ENCODE data around the gene RPH3AL. TPM values are rescaled to one million over a fixed set of nuclear protein-coding genes. Genes with fewer than 3 reads are reported as not detected.

The RPH3AL gene
- total RNA-seq, 4 donors from 2014 or later = 6.3 to 14.4 (median 10.8) TPM

DNA sequence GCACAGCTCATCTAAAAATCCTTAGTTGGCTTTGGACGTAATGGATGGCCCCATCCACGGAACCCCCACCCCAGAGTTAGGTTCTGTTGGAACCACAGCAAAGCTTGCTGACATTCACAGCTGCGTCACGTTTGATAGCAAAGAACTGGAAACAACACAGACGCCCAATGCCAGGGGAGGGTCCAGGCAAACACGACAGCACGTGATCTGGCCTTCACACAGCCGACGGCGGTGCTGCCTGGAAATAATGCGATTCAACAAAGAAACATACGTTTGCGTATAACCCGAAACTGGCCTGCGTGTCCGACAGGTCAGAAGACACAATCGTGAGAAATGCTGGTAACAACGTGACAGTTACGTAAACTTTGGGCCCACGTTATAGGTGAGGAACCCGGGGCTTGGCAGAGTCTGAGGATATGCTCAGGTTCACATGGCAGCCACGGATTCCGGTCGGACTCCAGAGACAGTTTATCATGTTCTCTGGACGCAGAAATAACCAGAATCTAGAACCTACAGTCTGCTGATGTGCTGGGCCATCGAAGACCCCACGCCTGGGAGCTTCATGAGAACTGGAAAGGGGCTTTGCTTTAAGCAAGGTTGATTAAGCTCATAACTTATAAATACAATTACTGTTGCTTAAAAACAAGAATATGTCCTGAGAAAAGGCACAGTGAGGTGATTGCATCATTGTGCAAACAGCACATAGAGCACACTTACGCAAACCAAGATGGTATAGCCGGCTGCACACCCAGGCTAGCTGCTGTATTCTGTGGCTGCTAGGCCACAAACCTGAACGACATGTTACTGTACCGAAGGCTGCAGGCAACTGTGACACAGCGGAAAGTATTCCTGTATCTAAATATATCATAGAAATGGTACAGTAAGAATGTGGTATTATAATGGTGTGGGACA is 70.4 kb downstream of the RPH3AL start:
- in situ Hi-C loops (cut with MboI; ENCODE audit: low sequenced_read_pairs in 4 of 4) = no loop called here
- no peaks in the 10 kb centered on the region for H3K36me3 ChIP-seq
- DNase-seq = no peak
- no peak for TF ChIP-seq POLR2A (IDR thresholded peaks at IDR 0.05)
- TF ChIP-seq, protein P1, sequence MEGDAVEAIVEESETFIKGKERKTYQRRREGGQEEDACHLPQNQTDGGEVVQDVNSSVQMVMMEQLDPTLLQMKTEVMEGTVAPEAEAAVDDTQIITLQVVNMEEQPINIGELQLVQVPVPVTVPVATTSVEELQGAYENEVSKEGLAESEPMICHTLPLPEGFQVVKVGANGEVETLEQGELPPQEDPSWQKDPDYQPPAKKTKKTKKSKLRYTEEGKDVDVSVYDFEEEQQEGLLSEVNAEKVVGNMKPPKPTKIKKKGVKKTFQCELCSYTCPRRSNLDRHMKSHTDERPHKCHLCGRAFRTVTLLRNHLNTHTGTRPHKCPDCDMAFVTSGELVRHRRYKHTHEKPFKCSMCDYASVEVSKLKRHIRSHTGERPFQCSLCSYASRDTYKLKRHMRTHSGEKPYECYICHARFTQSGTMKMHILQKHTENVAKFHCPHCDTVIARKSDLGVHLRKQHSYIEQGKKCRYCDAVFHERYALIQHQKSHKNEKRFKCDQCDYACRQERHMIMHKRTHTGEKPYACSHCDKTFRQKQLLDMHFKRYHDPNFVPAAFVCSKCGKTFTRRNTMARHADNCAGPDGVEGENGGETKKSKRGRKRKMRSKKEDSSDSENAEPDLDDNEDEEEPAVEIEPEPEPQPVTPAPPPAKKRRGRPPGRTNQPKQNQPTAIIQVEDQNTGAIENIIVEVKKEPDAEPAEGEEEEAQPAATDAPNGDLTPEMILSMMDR (IDR thresholded peaks at IDR 0.05 in 4 of 5, conservative IDR thresholded peaks at IDR 0.05 in 1 of 5) = no peak
- intact Hi-C loops (cut with DNase I; ENCODE audit: low total_unique reads) = no loop called here
- H3K27me3 ChIP-seq = no peaks in the 10 kb centered on the region
- no peaks in the 10 kb centered on the region for H3K9me3 ChIP-seq
- no peaks in the 10 kb centered on the region for H3K4me1 ChIP-seq
- H3K27ac ChIP-seq = no peak overlapping the region
- no peak for ATAC-seq
- H3K4me3 ChIP-seq = no peak overlapping the region

DNA sequence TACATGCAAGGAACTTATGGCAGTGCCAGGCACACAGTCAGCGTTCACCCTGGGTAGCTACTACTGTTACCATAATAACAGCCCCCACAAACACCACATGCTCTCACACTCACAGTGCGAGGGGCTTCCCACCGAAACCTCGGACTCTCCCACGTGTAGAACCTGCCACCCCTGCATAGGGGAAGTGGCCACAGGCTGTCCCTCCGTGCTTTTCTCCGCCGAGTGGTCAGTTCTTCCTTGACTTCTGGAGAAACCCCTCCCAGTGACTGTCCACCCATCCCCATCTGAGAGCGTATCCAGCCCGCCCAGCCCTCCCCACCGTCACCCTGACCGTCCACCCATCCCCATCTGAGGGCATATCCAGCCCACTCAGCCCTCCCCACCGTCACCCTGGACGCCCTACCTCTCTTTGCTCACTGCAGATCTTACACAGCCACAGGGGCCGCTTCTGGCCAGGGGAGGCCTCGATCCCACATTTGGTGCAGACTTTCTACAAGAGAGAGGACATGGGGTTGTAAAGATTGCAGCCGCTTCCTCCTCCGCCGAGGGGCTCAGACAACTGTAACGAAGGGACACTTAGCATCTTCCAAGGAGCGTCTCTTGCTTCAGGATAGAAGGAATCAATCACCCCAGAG is 71.1 kb downstream of the RPH3AL start:
- Histone ChIP-seq H3K4me3 (no peak overlapping the region), H3K9me3 (no peaks in the 10 kb centered on the region), H3K27ac (peak overlapping the region; percentile 1 to 75 (median 58)), H3K4me1 (no peaks in the 10 kb centered on the region), H3K27me3 (no peaks in the 10 kb centered on the region), H3K36me3 (no peaks in the 10 kb centered on the region)
- ATAC-seq (no peak), DNase-seq (no peak)
- intact Hi-C loops (cut with DNase I; ENCODE audit: low total_unique reads) (no loop called here), in situ Hi-C loops (cut with MboI; ENCODE audit: low sequenced_read_pairs in 4 of 4) (no loop called here)
- TF ChIP-seq, protein P1 (IDR thresholded peaks at IDR 0.05 in 4 of 5, conservative IDR thresholded peaks at IDR 0.05 in 1 of 5) = no peak
- TF ChIP-seq POLR2A (IDR thresholded peaks at IDR 0.05) = no peak

DNA sequence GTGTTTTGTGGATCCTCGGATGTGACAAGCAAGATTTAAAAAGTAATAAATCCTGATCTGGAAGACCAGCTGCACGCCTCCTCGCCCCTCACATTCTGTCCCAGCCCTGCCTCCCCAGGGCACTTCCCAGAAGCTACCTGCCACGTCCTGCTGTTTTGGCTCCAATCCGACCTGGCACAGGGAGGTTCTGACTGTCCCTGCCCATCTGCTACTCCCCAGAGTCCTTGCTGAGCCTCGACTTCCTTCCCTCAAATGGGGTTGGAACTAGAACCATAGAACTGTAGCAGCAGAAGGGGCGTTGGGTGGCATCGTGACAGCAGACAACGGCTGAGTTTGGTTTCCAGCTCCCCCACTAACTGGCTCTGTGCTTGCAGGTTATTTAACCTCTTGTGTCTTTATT is 71.7 kb downstream of the RPH3AL start:
- H3K27ac ChIP-seq = peak overlapping the region; percentile 1 to 75 (median 58)
- no peak for TF ChIP-seq POLR2A (IDR thresholded peaks at IDR 0.05)
- TF ChIP-seq, protein P1 (IDR thresholded peaks at IDR 0.05 in 4 of 5, conservative IDR thresholded peaks at IDR 0.05 in 1 of 5) = no peak
- intact Hi-C loops (cut with DNase I; ENCODE audit: low total_unique reads) = no loop called here
- no peak overlapping the region for H3K4me3 ChIP-seq
- in situ Hi-C loops (cut with MboI; ENCODE audit: low sequenced_read_pairs in 4 of 4) = no loop called here
- DNase-seq = no peak
- ATAC-seq = no peak
- no peaks in the 10 kb centered on the region for H3K27me3 ChIP-seq
- no peaks in the 10 kb centered on the region for H3K9me3 ChIP-seq
- no peaks in the 10 kb centered on the region for H3K36me3 ChIP-seq
- no peaks in the 10 kb centered on the region for H3K4me1 ChIP-seq

DNA sequence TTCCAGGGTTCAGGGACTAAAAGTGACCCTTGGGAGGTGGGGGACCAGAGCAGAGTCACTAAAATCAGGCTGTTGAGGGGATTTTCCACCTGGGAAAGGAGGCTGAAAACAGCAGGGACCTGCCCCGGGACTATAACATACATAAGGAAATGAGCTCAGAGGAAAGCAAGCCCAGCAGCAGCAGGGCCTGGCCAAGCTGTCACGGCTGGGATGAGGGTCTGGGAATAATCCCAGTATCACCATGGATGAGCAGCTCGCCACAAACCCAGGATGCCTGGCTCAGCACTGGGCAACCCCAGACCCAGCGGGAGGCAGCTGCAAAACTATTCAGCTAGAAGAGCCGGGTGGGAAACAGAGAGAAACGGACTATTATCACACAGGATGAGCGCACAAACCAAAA is 72.4 kb downstream of the RPH3AL start:
- no peaks in the 10 kb centered on the region for H3K9me3 ChIP-seq
- no peaks in the 10 kb centered on the region for H3K27me3 ChIP-seq
- in situ Hi-C loops (cut with MboI; ENCODE audit: low sequenced_read_pairs in 4 of 4) = no loop called here
- DNase-seq = no peak
- peak overlapping the region; percentile 1 to 75 (median 58) for H3K27ac ChIP-seq
- H3K4me1 ChIP-seq = no peaks in the 10 kb centered on the region
- intact Hi-C loops (cut with DNase I; ENCODE audit: low total_unique reads) = no loop called here
- TF ChIP-seq, protein P1 (IDR thresholded peaks at IDR 0.05 in 4 of 5, conservative IDR thresholded peaks at IDR 0.05 in 1 of 5) = no peak
- TF ChIP-seq POLR2A (IDR thresholded peaks at IDR 0.05) = no peak
- ATAC-seq = no peak
- H3K36me3 ChIP-seq = no peaks in the 10 kb centered on the region
- no peak overlapping the region for H3K4me3 ChIP-seq

All from gastrocnemius medialis (tissue), 4 donors.